Measurements from ENCODE around the gene TMEM9B. TPM values are rescaled to one million over a fixed set of nuclear protein-coding genes. Genes with fewer than 3 reads are reported as not detected.

The TMEM9B gene
- total and polyA plus RNA-seq, 2 donors (not counting 1 experiment from before 2014, with no cell fraction given): 51.0 to 61.6 TPM

- DNase-seq (ENCODE audit: low read depth in 2 of 2): no peak
- H3K27me3 ChIP-seq (ENCODE audit: control insufficient read depth, insufficient read depth, low read length): no peaks in the 10 kb centered on the region
- no peaks in the 10 kb centered on the region for H3K79me2 ChIP-seq (ENCODE audit: control insufficient read depth, insufficient read depth, low read length)
- H4K20me1 ChIP-seq (ENCODE audit: control insufficient read depth, extremely low read depth, insufficient read depth, low read length): no peaks in the 10 kb centered on the region
- H3K4me1 ChIP-seq (ENCODE audit: control insufficient read depth, extremely low read depth, insufficient read depth, low read length): no peaks in the 10 kb centered on the region
- H3K4me3 ChIP-seq (replicated peaks in 1 of 4; ENCODE audit: control extremely low read depth in 1 of 4, insufficient read depth in 1 of 4, low read depth in 3 of 4, low read length in 4 of 4): no peak overlapping the region
- H2AFZ ChIP-seq (ENCODE audit: low read length): no peak overlapping the region
- no peak overlapping the region for H3K4me2 ChIP-seq (ENCODE audit: extremely low read depth, insufficient read depth, low read length)
- H3K36me3 ChIP-seq (ENCODE audit: control insufficient read depth, insufficient read depth, low read length): no peaks in the 10 kb centered on the region
- H3K27ac ChIP-seq (ENCODE audit: insufficient read depth, low read length): no peak overlapping the region
- H3K9me3 ChIP-seq (ENCODE audit: control insufficient read depth, insufficient read depth, low read depth, low read length): no peaks in the 10 kb centered on the region
- no peak for TF ChIP-seq EZH2 (IDR thresholded peaks at IDR 0.05; ENCODE audit: low read length, missing control alignments)
- TF ChIP-seq CTCF (conservative IDR thresholded peaks at IDR 0.05 in 1 of 2, IDR thresholded peaks at IDR 0.05 in 1 of 2; ENCODE audit: low read depth in 1 of 2, low read length in 2 of 2): no peak
- H3K9ac ChIP-seq (ENCODE audit: insufficient read depth, low read length): no peak overlapping the region
Measured at GRCh38 chr11:8973121-8973520, 8.9 kb upstream of the TMEM9B start.

GRCh38 chr11:8971924-8972316, 7.7 kb upstream of the TMEM9B start:
- Histone ChIP-seq H2AFZ (ENCODE audit: low read length) (no peak overlapping the region), H3K79me2 (ENCODE audit: control insufficient read depth, insufficient read depth, low read length) (no peaks in the 10 kb centered on the region), H3K4me2 (ENCODE audit: extremely low read depth, insufficient read depth, low read length) (no peak overlapping the region), H3K36me3 (ENCODE audit: control insufficient read depth, insufficient read depth, low read length) (no peaks in the 10 kb centered on the region), H3K4me1 (ENCODE audit: control insufficient read depth, extremely low read depth, insufficient read depth, low read length) (no peaks in the 10 kb centered on the region), H3K27me3 (ENCODE audit: control insufficient read depth, insufficient read depth, low read length) (no peaks in the 10 kb centered on the region), H3K4me3 (replicated peaks in 1 of 4; ENCODE audit: control extremely low read depth in 1 of 4, insufficient read depth in 1 of 4, low read depth in 3 of 4, low read length in 4 of 4) (no peak overlapping the region), H4K20me1 (ENCODE audit: control insufficient read depth, extremely low read depth, insufficient read depth, low read length) (no peaks in the 10 kb centered on the region), H3K27ac (ENCODE audit: insufficient read depth, low read length) (no peak overlapping the region), H3K9me3 (ENCODE audit: control insufficient read depth, insufficient read depth, low read depth, low read length) (no peaks in the 10 kb centered on the region), H3K9ac (ENCODE audit: insufficient read depth, low read length) (no peak overlapping the region)
- no peak for TF ChIP-seq CTCF (conservative IDR thresholded peaks at IDR 0.05 in 1 of 2, IDR thresholded peaks at IDR 0.05 in 1 of 2; ENCODE audit: low read depth in 1 of 2, low read length in 2 of 2)
- no peak for TF ChIP-seq EZH2 (IDR thresholded peaks at IDR 0.05; ENCODE audit: low read length, missing control alignments)
- no peak for DNase-seq (ENCODE audit: low read depth in 2 of 2)

- Histone ChIP-seq H2AFZ (ENCODE audit: low read length) (no peak overlapping the region), H3K36me3 (ENCODE audit: control insufficient read depth, insufficient read depth, low read length) (no peaks in the 10 kb centered on the region), H3K9me3 (ENCODE audit: control insufficient read depth, insufficient read depth, low read depth, low read length) (no peaks in the 10 kb centered on the region), H3K9ac (ENCODE audit: insufficient read depth, low read length) (no peak overlapping the region), H3K4me2 (ENCODE audit: extremely low read depth, insufficient read depth, low read length) (no peak overlapping the region), H3K27ac (ENCODE audit: insufficient read depth, low read length) (no peak overlapping the region), H4K20me1 (ENCODE audit: control insufficient read depth, extremely low read depth, insufficient read depth, low read length) (no peaks in the 10 kb centered on the region), H3K79me2 (ENCODE audit: control insufficient read depth, insufficient read depth, low read length) (no peaks in the 10 kb centered on the region), H3K27me3 (ENCODE audit: control insufficient read depth, insufficient read depth, low read length) (no peaks in the 10 kb centered on the region), H3K4me1 (ENCODE audit: control insufficient read depth, extremely low read depth, insufficient read depth, low read length) (no peaks in the 10 kb centered on the region), H3K4me3 (replicated peaks in 1 of 4; ENCODE audit: control extremely low read depth in 1 of 4, insufficient read depth in 1 of 4, low read depth in 3 of 4, low read length in 4 of 4) (no peak overlapping the region)
- TF ChIP-seq CTCF (conservative IDR thresholded peaks at IDR 0.05 in 1 of 2, IDR thresholded peaks at IDR 0.05 in 1 of 2; ENCODE audit: low read depth in 1 of 2, low read length in 2 of 2) (no peak), EZH2 (IDR thresholded peaks at IDR 0.05; ENCODE audit: low read length, missing control alignments) (no peak)
- DNase-seq (ENCODE audit: low read depth in 2 of 2): no peak
Measured at GRCh38 chr11:8971196-8971923, 7.1 kb upstream of the TMEM9B start.

All from fibroblast of lung (primary cell).